H1 (cell line): ENCODE measurements around the gene SYNJ1. TPM values are rescaled to one million over a fixed set of nuclear protein-coding genes. Genes with fewer than 3 reads are reported as not detected.

ENCODE experiments used
- CTCF ChIA-PET: fragments of 300-600 bp; sonication (Branson Sonifier 250); formaldehyde crosslinking; loops from one replicate; lab custom pipeline; 2021; ENCODE audit not compliant: partially characterized antibody; lab: Charles Lee
- POLR2A ChIA-PET: fragments of 300-600 bp; sonication (Branson Sonifier 250); formaldehyde crosslinking; loops from one replicate; lab custom pipeline; 2021; ENCODE audit warnings: inconsistent platforms; ENCODE audit not compliant: partially characterized antibody; lab: Charles Lee
- DNase-seq, 2 experiments: peaks; one replicate each; pipeline versions ENCODE4 v3.0.0 to v3.0.0-alpha.2; 2010 to 2022; ENCODE audit warnings: low spot score in 2 of 2, low read depth in 1 of 2, mixed read lengths in 1 of 2
- FAIRE-seq: peaks from 2 replicates; lab custom pipeline; 2011; peaks lifted over from hg19 to GRCh38; lab: Jason Lieb, UNC
- H2AFZ ChIP-seq: 2 replicates; pipeline ENCODE4 v1.8.1; 2012; ENCODE audit warnings: low read length, inconsistent platforms
- H2AK5ac ChIP-seq: 2 replicates; pipeline ENCODE4 v1.6.1; 2013; ENCODE audit warnings: low read depth, low read length
- H2BK120ac ChIP-seq: replicated peaks from 2 replicates; pipeline ENCODE3; 2013; ENCODE audit warnings: low read depth, low read length, inconsistent platforms
- H2BK12ac ChIP-seq: 2 replicates; pipeline ENCODE4 v1.6.1; 2013; ENCODE audit warnings: low read depth, low read length
- H2BK15ac ChIP-seq: 2 replicates; pipeline ENCODE4 v1.6.1; 2013; ENCODE audit warnings: low read length
- H2BK20ac ChIP-seq: 2 replicates; pipeline ENCODE4 v1.6.1; 2013; ENCODE audit warnings: low read length
- H2BK5ac ChIP-seq: 2 replicates; pipeline ENCODE4 v1.6.1; 2013; ENCODE audit warnings: low read depth, low read length
- H3K14ac ChIP-seq: 2 replicates; pipeline ENCODE4 v1.6.1; 2013; ENCODE audit warnings: inconsistent platforms; ENCODE audit not compliant: insufficient read length
- H3K18ac ChIP-seq: 2 replicates; pipeline ENCODE4 v1.6.1; 2013; ENCODE audit warnings: low read length; ENCODE audit errors: extremely low read depth
- H3K23ac ChIP-seq: 2 replicates; pipeline ENCODE4 v1.6.1; 2013; ENCODE audit warnings: inconsistent platforms; ENCODE audit not compliant: insufficient read length
- H3K23me2 ChIP-seq: 2 replicates; pipeline ENCODE4 v1.6.1; 2013; ENCODE audit warnings: low read depth, low read length
- H3K27ac ChIP-seq: 2 replicates; pipeline ENCODE4 v1.6.1; 2011; ENCODE audit warnings: low read depth, low read length, inconsistent platforms
- H3K27me3 ChIP-seq, 4 experiments: replicated peaks in 1 of 4; 1 replicate in 1 of 4; 2 replicates in 3 of 4; pipeline versions ENCODE4 v1.6.1 to v1.8.1; 2011 to 2013; ENCODE audit warnings: low read length in 3 of 4, mild to moderate bottlenecking in 3 of 4, inconsistent platforms in 2 of 4, mixed read lengths in 2 of 4, moderate library complexity in 1 of 4; ENCODE audit not compliant: control insufficient read depth in 3 of 4, insufficient read depth in 3 of 4; ENCODE audit errors: extremely low read depth in 1 of 4
- H3K36me3 ChIP-seq, 4 experiments: 2 replicates each; pipeline versions ENCODE4 v1.6.1 to v1.8.1; 2011 to 2013; ENCODE audit warnings: mild to moderate bottlenecking in 4 of 4, low read length in 3 of 4, moderate library complexity in 2 of 4, control low read depth in 1 of 4, inconsistent platforms in 1 of 4; ENCODE audit not compliant: insufficient read depth in 4 of 4, control insufficient read depth in 2 of 4
- H3K4ac ChIP-seq: replicated peaks from 2 replicates; pipeline ENCODE3; 2013; ENCODE audit warnings: low read length, low read depth, mixed read lengths, inconsistent platforms; ENCODE audit not compliant: insufficient read length
- H3K4me1 ChIP-seq, 4 experiments: replicated peaks in 1 of 4; 1 replicate in 1 of 4; 2 replicates in 3 of 4; pipeline versions ENCODE4 v1.6.1 to v1.8.1; 2011 to 2013; ENCODE audit warnings: low read length in 3 of 4, inconsistent platforms in 2 of 4, mixed read lengths in 1 of 4; ENCODE audit not compliant: insufficient read depth in 4 of 4, control insufficient read depth in 3 of 4
- H3K4me2 ChIP-seq, 2 experiments: 2 replicates each; pipeline versions ENCODE4 v1.6.1 to v1.8.1; 2011 to 2013; ENCODE audit warnings: low read depth in 2 of 2, low read length in 2 of 2, control low read depth in 1 of 2, inconsistent platforms in 1 of 2, mild to moderate bottlenecking in 1 of 2; ENCODE audit not compliant: insufficient read depth in 1 of 2
- H3K4me3 ChIP-seq, 4 experiments: fragments of 200-600, 300-600 bp in 1 of 4; sonication (generic), shearing (Covaris generic), sonication (Bioruptor Twin) in 1 of 4; 2 replicates each; pipeline versions ENCODE4 v1.5.1 to v1.8.1; 2011 to 2016; ENCODE audit warnings: low read length in 4 of 4, low read depth in 3 of 4, control low read depth in 2 of 4, inconsistent platforms in 2 of 4, mild to moderate bottlenecking in 2 of 4, mixed read lengths in 1 of 4, moderate library complexity in 1 of 4; ENCODE audit not compliant: insufficient read depth in 2 of 4; ENCODE audit errors: extremely low read depth in 1 of 4
- H3K56ac ChIP-seq: replicated peaks from 2 replicates; pipeline ENCODE3; 2013; ENCODE audit warnings: low read depth, mild to moderate bottlenecking, mixed read lengths, low read length, inconsistent platforms; ENCODE audit not compliant: insufficient read length
- H3K79me1 ChIP-seq: 2 replicates; pipeline ENCODE4 v1.6.1; 2013; ENCODE audit warnings: low read depth, low read length, control low read depth
- H3K79me2 ChIP-seq, 2 experiments: 2 replicates each; pipeline versions ENCODE4 v1.6.1 to v1.8.1; 2012 to 2013; ENCODE audit warnings: low read length in 2 of 2, mild to moderate bottlenecking in 2 of 2, inconsistent platforms in 1 of 2; ENCODE audit not compliant: insufficient read depth in 2 of 2, control insufficient read depth in 1 of 2
- H3K9ac ChIP-seq, 4 experiments: replicated peaks in 1 of 4; 1 replicate in 1 of 4; 2 replicates in 3 of 4; pipeline versions ENCODE4 v1.6.1 to v1.8.1; 2011 to 2013; ENCODE audit warnings: low read depth in 3 of 4, low read length in 3 of 4, control low read depth in 2 of 4, mild to moderate bottlenecking in 2 of 4, moderate library complexity in 2 of 4, inconsistent platforms in 1 of 4; ENCODE audit errors: extremely low read depth in 1 of 4
- H3K9me3 ChIP-seq, 2 experiments: 2 replicates each; pipeline versions ENCODE4 v1.6.1 to v1.8.1; 2012 to 2013; ENCODE audit warnings: mild to moderate bottlenecking in 2 of 2, moderate library complexity in 2 of 2, control low read depth in 1 of 2, inconsistent platforms in 1 of 2, low read depth in 1 of 2, low read length in 1 of 2, mixed read lengths in 1 of 2; ENCODE audit not compliant: insufficient read depth in 2 of 2
- H4K20me1 ChIP-seq, 2 experiments: replicated peaks in 1 of 2; 2 replicates each; pipeline versions ENCODE3 to v1.8.1; 2011 to 2013; ENCODE audit warnings: inconsistent platforms in 2 of 2, low read length in 2 of 2, mild to moderate bottlenecking in 1 of 2; ENCODE audit not compliant: insufficient read depth in 2 of 2, control insufficient read depth in 1 of 2
- H4K5ac ChIP-seq: 2 replicates; pipeline ENCODE4 v1.6.1; 2013; ENCODE audit warnings: low read length, low read depth, mixed read lengths, inconsistent platforms; ENCODE audit not compliant: insufficient read length
- H4K8ac ChIP-seq: 2 replicates; pipeline ENCODE4 v1.8.0; 2013; ENCODE audit warnings: mild to moderate bottlenecking, moderate library complexity, low read length, inconsistent platforms; ENCODE audit not compliant: insufficient read depth; ENCODE audit errors: extremely low read depth
- H4K91ac ChIP-seq: replicated peaks from 2 replicates; pipeline ENCODE3; 2013; ENCODE audit warnings: low read length, mixed read lengths, inconsistent platforms; ENCODE audit not compliant: insufficient read length
- CEBPB ChIP-seq: IDR thresholded peaks from 2 replicates; pipeline ENCODE4 v1.6.1; 2012; ENCODE audit warnings: low read depth, low read length
- CREB1 ChIP-seq: IDR thresholded peaks from 2 replicates; pipeline ENCODE4 v1.6.1; 2012; ENCODE audit warnings: inconsistent platforms
- EZH2 ChIP-seq: fragments of 200-600 bp; sonication (generic); IDR thresholded peaks from 2 replicates; pipeline ENCODE4 v1.7.1; 2012; ENCODE audit warnings: low read depth, mild to moderate bottlenecking, moderate library complexity, low read length, inconsistent platforms; ENCODE audit not compliant: severe bottlenecking
- JUND ChIP-seq: IDR thresholded peaks from 2 replicates; pipeline ENCODE4 v1.6.1; 2011; ENCODE audit warnings: mild to moderate bottlenecking, improper control_type of control experiment, low read length
- MAFK ChIP-seq: IDR thresholded peaks from 2 replicates; pipeline ENCODE4 v1.6.1; 2012; ENCODE audit warnings: low read depth, mild to moderate bottlenecking, improper control_type of control experiment, low read length
- NRF1 ChIP-seq: IDR thresholded peaks from 2 replicates; pipeline ENCODE4 v1.6.1; 2011; ENCODE audit warnings: mild to moderate bottlenecking, low read depth, low read length, improper control_type of control experiment
- POLR2AphosphoS5 ChIP-seq: IDR thresholded peaks from 2 replicates; pipeline ENCODE4 v1.6.1; 2011; ENCODE audit warnings: low read depth, low read length
- RAD21 ChIP-seq, 2 experiments: IDR thresholded peaks in 1 of 2; conservative IDR thresholded peaks in 1 of 2; 2 replicates each; pipeline ENCODE4 v1.6.1; 2011; ENCODE audit warnings: low read depth in 2 of 2, low read length in 2 of 2, improper control_type of control experiment in 1 of 2, inconsistent platforms in 1 of 2, mild to moderate bottlenecking in 1 of 2, moderate library complexity in 1 of 2
- SRF ChIP-seq: IDR thresholded peaks from 2 replicates; pipeline ENCODE4 v1.6.1; 2011; ENCODE audit warnings: mild to moderate bottlenecking, low read depth, low read length, moderate library complexity
- SUZ12 ChIP-seq: fragments of 200-600 bp; sonication (generic); IDR thresholded peaks from 2 replicates; pipeline ENCODE4 v1.6.1; 2012; ENCODE audit warnings: mild to moderate bottlenecking, inconsistent platforms, low read length, moderate library complexity, mixed read lengths
- TAF7 ChIP-seq: optimal IDR thresholded peaks from 2 replicates; pipeline ENCODE3; 2011; ENCODE audit warnings: low read depth, mild to moderate bottlenecking, inconsistent platforms, low read length, moderate library complexity, borderline replicate concordance
- TBP ChIP-seq: IDR thresholded peaks from 2 replicates; pipeline ENCODE4 v1.6.1; 2011; ENCODE audit warnings: low read depth, low read length, improper control_type of control experiment
- WGBS, 2 experiments: shearing (Covaris generic) in 1 of 2; methylation state at CpG; one replicate each; pipeline versions ENCODE4 v1.1.6 to v1.1.7; 2013 to 2015; ENCODE audit warnings: low lambda C conversion rate in 2 of 2, mixed read lengths in 2 of 2, inconsistent platforms in 1 of 2, low coverage in 1 of 2, missing lambda C conversion rate in 1 of 2; ENCODE audit not compliant: insufficient replicate concordance in 2 of 2, insufficient coverage in 1 of 2, insufficient read length in 1 of 2; ENCODE audit errors: extremely low coverage in 1 of 2, missing lambda C conversion rate in 1 of 2; 5-methylcytosine and 5-hydroxymethylcytosine counted together
- polyA plus RNA-seq, 7 experiments: library from polyadenylated mRNA; depleted of rRNA in 3 of 7; stranded (reverse) in 5 of 7; unstranded in 2 of 7; fragments of >200 nt in 5 of 7; fragments of 200-250 nt in 2 of 7; gene quantifications; 1 replicate in 5 of 7; 2 replicates in 1 of 7; 4 replicates in 1 of 7; pipeline versions ENCODE4 v1.2.1 to v1.2.3, GENCODE V29; 2011 to 2013; ENCODE audit warnings: missing spikeins in 2 of 7, mixed read lengths in 2 of 7
- total RNA-seq: library from RNA; stranded (reverse); fragmentation: NEBNext Ultra II Directional; extraction: Animal tissue kit (Norgen Biotek cat#: 25700); gene quantifications from 2 replicates; pipeline ENCODE4 v1.2.1, GENCODE V29; 2021
- TF ChIP-seq, protein P1 (sequence below): IDR thresholded peaks from 2 replicates; pipeline ENCODE4 v1.6.1; 2011; ENCODE audit warnings: low read length, improper control_type of control experiment

SYNJ1 gene
- total and polyA plus RNA-seq, 2 of the 8 experiments (the other 6 are each of a cell fraction or from before 2014, with no cell fraction given): 1.3 to 4.3 TPM

DNA sequence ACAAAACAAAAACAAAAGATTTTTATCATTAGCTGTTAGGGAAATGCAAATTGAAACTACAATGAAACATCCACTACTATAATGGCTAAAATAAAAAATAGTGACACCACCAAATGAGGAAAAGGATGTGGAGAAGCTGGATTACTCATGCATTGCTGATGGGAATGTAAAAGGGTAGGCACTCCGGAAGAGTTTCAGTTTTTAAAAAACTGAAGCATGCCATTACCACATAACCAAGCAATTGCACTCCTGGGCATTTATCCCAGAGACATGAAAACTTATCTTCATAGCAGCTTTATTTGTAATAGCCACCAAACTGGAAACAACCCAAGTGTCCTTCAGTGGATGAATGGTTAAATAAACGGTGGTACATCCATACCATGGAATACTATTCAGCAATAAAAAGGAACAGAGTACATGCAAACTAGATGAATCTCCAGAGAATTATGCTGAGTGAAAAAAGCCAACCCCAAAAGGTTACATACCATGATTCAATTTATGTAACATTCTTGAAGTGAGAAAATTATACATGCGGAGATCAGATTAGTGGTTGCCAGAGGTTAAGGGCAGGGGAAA, 101.1 kb downstream of the SYNJ1 start:
- Histone ChIP-seq H3K4ac (no peak overlapping the region), H3K79me2 (no peaks in the 10 kb centered on the region), H3K9me3 (peaks cover 0 to 3% of the 10 kb centered on the region in 2 experiments; a peak in 2 of 4 replicates), H4K91ac (no peak overlapping the region), H2AFZ (no peak overlapping the region), H2BK120ac (no peak overlapping the region), H3K36me3 (no peaks in the 10 kb centered on the region), H3K79me1 (no peaks in the 10 kb centered on the region), H4K5ac (no peak overlapping the region), H3K18ac (no peak overlapping the region), H3K14ac (no peak overlapping the region), H2BK12ac (no peak overlapping the region), H3K23ac (no peak overlapping the region), H4K8ac (no peak overlapping the region), H3K9ac (no peak overlapping the region), H4K20me1 (no peaks in the 10 kb centered on the region), H2BK5ac (no peak overlapping the region), H3K56ac (no peak overlapping the region), H3K23me2 (no peaks in the 10 kb centered on the region), H3K4me2 (no peak overlapping the region), H3K4me3 (no peak overlapping the region), H2BK20ac (no peak overlapping the region), H3K4me1 (no peaks in the 10 kb centered on the region), H2BK15ac (no peak overlapping the region), H3K27ac (no peak overlapping the region), H3K27me3 (no peaks in the 10 kb centered on the region), H2AK5ac (no peak overlapping the region)
- DNase-seq (no peak), FAIRE-seq (no peak)
- ChIA-PET POLR2A (no interaction called here), CTCF (interaction anchor here (1.2 kb wide), 2 partner anchors 15 to 26 kb away, joined by 3 to 5 read pairs; partner anchors contain the start of gene CFAP298)
- 88% methylated on average over 3 of the region's 3 CpGs; no CpG with 5 or more reads in 1 of the 2 experiments for WGBS, 2 experiments
- TF ChIP-seq TAF7 (no peak), EZH2 (no peak), RAD21 (IDR thresholded peaks at IDR 0.05 in 1 of 2, conservative IDR thresholded peaks at IDR 0.05 in 1 of 2; ENCODE audit: low read depth in 2 of 2, low read length in 2 of 2) (no peak), MAFK (no peak), CREB1 (no peak), POLR2AphosphoS5 (no peak), SUZ12 (no peak), JUND (no peak), TBP (no peak), NRF1 (no peak), SRF (no peak), CEBPB (no peak)
- TF ChIP-seq, protein P1, sequence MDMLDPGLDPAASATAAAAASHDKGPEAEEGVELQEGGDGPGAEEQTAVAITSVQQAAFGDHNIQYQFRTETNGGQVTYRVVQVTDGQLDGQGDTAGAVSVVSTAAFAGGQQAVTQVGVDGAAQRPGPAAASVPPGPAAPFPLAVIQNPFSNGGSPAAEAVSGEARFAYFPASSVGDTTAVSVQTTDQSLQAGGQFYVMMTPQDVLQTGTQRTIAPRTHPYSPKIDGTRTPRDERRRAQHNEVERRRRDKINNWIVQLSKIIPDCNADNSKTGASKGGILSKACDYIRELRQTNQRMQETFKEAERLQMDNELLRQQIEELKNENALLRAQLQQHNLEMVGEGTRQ: no peak
